GM19099 (cell line): ENCODE results near the gene DAP.

Source experiments
- POLR2A ChIP-seq: IDR thresholded peaks from 3 replicates; pipeline ENCODE4 v1.6.1; 2011; ENCODE audit warnings: low read depth; ENCODE audit not compliant: insufficient read length; ENCODE audit errors: extremely low read depth

The DAP gene, protein sequence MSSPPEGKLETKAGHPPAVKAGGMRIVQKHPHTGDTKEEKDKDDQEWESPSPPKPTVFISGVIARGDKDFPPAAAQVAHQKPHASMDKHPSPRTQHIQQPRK

DNA sequence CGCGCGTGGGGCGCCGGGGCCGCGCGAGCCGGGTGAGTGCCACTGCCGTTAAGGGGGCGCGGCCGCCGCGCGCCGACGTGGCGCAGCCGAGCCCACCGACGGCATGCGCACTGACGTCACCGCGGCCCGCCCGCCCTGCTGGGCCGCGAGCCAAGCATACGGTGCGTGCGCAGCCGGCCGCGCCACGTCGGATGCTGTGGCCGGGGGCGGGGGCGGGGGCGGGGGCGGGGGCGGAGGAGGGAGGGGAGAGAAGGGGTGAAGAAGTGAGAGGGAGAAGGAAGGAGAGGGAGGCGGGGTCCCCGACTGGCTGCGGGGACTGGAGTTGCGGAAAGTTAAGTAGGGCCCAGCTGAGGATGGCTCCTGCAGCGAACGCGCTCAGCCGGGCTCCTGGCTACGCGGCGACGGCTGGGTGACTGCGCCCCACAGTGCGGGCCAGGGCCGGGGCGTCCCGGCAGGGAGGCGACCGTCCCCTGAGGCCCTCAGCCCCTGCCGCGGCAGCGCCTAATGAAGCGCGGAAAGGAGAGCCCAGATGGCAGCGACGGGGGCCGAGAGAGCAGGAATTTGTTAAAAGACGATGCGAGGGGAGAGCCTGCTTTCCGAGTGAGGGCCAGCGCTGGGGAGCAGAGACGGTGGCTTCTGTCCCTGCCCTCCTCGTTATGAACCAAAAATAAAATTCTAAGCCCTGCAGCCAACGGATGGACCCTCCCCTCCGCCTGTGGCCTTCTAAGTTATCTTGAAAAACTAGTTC, at the start of gene DAP:
DAP (minus strand) TSS at position 50 of the 748 bp plus-strand sequence. CDS start 166 bp downstream, outside the sequence.
- TF ChIP-seq POLR2A, result peak; percentile 61

DNA sequence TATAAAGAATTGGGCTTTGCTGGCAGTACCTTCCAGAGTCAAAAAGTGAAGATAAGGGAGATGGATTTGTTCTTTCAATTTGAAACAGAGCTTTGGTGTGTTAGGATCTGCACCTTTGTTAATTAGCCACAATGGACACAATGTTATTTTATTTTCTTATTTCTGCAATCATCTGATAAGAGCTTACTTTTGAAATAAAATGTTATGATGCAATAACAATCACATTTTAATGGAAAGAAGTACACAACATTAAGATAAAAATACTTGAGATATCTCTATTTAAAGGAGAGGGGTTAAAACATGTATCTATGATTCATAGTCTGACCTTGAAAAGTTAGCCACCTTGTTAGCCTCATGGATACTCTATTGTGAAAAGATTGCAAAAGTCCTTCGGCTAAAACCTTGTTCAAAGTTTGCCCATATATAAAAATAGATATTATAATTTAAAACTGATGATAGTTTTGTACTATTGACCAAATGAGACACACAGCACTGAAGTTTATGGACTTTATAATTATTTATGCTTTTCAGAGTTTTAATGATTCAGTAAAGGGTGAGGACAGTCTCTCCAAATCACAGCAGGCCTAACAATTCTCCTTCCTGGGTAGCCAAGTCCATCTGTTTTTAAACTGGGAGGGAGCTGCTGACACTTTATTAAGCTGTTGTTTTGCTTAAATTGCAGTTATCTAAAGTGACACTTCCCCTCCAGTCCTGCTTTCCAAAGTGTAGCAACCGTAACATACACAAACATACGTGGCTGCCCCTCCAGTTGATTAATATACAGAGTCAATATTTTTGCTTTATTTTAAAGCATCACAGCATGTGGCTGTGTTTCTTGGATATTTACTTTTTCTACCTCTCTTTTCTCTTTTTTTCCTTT, 47.6 kb upstream of the DAP start:
- no peak for TF ChIP-seq POLR2A

DNA sequence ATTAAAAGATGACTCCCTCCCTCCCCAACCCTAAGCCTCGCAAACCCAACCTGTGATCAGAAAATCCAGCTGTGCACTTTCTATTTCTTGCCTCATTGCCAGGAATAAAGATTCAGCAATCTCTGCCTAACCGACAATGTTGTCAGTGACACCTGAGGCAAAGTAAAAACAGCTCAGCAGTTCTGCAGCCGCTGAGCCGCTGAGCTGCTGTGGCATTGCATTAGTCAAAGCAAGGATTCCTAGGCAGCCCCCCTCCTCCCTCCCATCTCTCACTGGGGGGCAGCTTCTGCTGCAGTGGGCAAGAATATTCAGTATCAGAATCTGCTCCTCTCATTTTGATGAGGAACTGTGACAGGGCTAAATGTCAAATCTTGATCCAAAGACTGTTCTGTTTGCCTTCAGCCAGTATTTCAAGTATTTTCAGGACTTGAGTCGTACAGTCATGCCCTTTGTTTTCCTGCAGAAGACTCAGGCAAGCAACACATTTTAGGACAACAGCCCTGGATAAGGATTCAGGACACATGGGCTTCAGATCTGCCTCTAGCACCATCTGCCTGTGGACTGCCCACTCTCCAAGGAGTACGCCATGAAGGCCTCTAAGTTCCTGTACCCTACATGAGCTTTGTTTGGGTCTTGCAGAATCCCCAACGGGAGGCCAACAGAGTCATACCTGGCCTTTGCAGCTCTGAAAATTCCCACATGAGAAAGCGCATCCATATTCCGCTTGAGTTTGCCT, 41.1 kb upstream of the DAP start:
- TF ChIP-seq POLR2A, result no peak

DNA sequence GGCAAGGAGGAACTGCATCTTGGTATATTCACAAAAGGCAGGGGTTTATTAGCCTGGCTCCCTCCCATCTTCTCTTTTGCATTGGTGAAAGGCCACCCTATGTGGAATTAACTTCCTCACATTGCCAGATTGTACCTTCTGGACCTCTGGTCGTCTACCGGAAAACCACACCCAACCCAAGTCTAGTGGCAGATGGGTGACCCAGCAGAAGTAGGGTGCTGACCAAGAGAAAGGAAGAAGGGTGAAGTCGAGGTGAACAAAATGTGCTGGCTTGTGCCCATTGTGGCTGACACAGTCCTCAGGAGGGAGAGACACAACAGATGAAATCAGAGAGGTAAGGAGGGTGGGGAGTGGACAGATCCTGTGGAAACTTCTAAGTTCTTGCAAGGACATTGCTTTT, 39.8 kb upstream of the DAP start:
- no peak for TF ChIP-seq POLR2A

DNA sequence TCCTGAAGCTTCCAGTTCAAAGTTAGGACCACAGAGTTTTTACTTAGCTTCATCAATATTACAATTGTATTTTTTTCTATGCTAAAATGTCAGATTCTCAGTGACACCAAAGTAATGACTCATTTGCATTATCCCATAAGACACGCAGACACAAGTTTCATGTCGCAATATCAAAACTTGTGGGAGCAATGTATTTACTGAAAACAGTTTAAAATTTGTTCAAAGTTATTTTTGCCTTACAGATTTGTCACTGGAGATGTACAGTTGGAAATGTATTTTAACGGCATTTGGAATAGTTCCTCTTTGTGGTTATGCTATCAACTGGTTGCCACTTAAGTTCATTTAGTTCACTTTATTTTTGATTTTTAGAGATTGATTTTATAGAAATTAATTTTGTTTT, 36.2 kb upstream of the DAP start:
- no peak for TF ChIP-seq POLR2A

DNA sequence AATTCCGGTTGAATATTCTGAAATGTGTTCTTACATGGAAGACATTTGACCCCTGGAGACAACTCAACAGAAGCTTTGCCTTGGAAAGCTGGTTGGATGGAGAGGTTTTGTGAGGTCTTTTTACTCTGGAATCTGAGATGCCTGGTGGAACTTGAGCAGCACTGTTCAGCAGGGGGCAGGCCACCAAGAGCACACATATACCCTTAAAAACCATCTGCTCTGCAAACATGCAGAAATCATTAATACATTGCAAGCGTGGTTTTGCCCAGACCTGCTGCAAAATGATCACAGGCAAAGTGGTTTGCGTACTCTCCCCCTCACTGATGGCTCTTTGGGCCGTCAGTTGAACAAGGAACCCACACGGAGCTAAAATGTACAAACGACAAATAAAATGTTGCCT, 32.8 kb upstream of the DAP start:
- no peak for TF ChIP-seq POLR2A

DNA sequence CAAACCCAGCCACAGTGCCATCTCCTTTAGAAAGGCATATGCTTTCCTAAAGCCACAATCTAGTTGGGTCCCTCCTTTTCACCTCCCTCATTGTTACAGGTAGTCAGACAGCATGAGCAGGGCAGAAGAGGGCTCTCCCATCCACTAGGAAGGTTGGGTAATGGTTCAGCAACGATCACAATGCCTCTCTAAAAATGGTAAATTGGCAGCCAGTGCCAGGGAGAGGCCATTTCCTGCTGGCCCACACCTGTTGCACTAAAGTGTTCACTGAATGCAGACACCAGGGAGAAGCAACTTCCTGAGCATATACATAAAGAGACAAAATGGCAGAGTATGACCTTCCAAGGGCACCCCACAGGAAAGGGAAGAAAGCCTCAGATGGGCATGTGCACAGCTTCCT, 31.3 kb upstream of the DAP start:
- TF ChIP-seq POLR2A, result no peak

DNA sequence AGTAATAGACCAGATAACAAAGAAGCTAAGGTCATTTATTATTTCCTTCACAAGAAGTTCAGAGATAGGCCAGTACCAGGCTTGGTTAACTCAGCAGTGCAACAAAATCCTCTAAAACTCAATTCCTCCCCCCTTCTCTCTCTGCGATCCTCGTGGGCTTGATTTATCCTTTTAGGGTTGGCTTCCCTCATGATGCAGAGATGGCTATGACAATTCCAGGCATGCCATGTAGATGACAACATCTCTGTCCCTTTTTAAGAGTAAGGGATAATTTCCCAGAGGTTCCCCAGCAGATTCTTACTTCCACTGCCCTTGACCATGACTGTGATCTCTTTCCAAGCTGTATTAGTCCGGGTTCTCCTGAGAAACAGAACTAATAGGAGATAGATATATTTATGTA, 28.7 kb upstream of the DAP start:
- TF ChIP-seq POLR2A, result no peak

DNA sequence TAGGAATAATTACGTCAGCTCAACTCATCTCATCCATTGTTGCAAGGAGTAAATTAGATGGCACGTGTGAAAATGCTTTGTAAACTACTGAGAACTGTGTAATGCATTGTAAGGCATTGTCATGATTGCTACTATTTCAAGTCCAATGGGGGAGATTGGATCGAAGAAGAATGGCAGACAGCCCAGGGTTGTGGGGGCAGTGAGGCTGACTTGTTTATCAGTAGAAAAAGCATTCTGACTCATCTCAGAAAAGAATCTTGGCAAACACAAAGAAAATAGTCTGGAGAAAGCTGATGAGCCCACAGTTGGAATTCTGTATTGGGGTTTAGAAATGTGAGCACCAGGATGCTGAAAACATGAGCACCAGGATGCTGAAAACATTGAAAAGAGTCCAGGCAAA, 28.0 kb upstream of the DAP start:
- TF ChIP-seq POLR2A, result no peak

DNA sequence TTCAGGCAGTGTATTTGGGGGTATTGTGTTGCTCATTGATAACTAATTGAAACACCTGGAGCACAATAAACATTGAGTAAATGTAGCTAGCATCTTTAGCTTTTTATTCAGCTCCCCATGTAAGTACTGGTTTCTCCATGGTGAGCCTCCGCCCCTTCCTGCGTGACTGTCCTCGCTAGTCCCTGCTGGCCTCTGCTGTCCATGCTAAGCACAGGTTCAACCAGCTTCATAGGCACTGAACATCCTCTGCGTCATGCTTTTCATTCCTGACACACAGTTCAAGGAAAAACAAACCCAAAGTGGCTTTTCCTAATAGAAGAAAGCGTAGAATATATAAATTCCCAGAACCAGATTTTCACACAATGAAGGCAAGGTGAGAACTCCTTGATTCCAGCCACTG, 27.3 kb upstream of the DAP start:
- no peak for TF ChIP-seq POLR2A

DNA sequence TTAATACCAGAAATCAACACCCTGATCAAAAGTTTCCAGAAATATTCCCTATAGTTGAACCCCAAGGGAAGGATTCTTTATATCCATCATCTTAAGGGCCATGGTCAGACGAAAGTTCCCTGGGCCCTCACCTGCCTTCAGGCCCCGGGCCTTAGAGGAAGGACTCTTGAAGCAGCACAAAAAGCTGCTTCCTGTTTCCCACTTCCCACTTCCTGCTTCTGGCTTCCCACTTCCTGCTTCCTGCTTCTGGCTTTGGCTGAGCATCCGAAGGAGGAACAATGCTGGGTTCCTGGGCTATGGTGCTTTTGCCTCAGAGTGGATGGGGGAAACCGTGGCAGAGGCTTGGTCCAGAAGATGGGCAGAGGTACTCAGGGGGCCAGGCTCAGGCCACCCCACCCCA, 25.8 kb upstream of the DAP start:
- no peak for TF ChIP-seq POLR2A

DNA sequence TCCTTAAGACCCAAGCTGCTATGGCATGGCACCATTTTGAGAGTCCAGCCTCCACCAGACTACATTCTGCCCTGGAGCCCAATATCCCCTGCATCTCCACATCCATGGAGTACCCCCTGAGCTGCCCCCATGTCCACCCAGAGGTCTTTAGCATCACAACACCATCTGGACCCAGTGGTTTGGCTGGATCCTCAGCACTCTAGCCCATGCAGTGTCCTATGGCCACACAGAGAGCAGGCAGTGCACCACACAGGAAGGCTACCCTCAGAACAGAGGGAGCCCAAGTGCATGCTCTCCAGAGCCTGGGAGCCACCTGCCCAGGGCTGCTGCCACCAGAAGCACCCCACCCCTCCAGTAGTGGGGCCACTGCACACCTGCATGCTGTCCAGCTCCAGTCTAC, 18.6 kb upstream of the DAP start:
- no peak for TF ChIP-seq POLR2A

DNA sequence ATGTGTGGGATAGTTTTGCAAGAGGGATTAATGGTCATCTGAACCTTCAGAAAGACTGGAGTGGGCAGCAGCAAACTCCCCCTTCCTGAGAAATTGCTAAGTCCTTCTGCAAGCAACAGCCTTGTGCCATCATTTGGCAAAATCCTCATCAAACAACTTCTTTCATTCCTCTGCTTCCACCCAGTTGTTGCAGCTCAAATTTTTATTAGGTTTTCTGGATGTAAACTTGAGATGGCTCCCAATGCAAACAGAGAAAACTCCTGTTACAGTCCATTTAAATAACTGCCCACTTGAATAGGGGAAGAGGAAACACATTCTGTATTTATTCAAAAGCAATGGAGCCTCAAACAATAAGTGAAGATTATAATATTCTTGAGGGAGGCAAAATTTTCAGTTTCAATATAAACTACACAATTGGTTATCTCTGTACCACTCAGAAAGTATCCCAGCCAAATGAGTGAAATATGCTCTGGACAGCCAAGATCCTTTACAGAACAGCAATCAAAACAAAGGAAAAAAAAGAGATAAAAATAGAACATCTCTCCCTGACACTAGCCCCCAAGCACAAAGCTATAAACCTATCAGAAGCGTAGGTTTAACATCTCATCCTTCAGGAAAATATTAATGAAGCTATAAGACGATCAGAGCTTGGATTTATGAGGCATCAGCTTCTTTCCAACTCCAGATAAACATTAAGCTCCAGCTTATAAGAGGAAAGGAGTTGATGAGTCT, 17.3 kb upstream of the DAP start:
- no peak for TF ChIP-seq POLR2A

DNA sequence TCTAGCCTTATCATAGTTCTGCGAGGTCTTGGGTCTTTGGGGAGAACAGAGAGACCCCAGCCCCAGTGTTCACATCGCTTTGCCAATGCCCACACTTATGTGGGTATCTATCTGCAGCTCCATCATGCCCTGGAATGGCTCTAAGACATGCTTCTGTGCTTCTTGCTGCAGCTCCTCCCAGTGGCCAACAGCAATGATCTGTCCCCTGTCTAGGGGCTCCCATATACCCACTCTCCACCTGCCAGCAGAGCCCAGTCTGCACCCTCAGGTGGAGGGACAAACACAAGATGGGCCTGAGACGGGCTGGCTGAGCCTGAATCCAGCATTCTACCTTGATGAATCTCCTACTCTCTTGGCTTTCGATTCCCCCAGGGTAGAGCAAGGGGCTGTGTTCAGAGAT, 14.6 kb upstream of the DAP start:
- no peak for TF ChIP-seq POLR2A
